DMS153 treated with DMSO at 0.1 percent for 48 hours (cell line): ENCODE measurements around the gene ZNF195.
A peak's percentile ranks its signal among the peaks of the same experiment; 100 is the strongest.
"Not testable (repeated sequence)": the region's sequence is repeated elsewhere in the genome, so short reads cannot be mapped to it uniquely, and the experiment has no call there.

Experiments used
- DNase-seq: peaks from one replicate; lab custom pipeline; 2025; ENCODE audit not compliant: unreplicated experiment; lab: John Stamatoyannopoulos, UW

ZNF195 gene

GRCh38 chr11:3356858-3357257 lies 22.1 kb downstream of the ZNF195 start:
- DNase-seq = no peak

GRCh38 chr11:3353066-3353465 lies 25.9 kb downstream of the ZNF195 start:
- no peak for DNase-seq

GRCh38 chr11:3347127-3347526 lies 31.8 kb downstream of the ZNF195 start:
- no peak for DNase-seq

- DNase-seq = no peak
These were observed 32.4 kb downstream of the ZNF195 start for GRCh38 chr11:3346587-3346986.

- no peak for DNase-seq
These were observed 33.2 kb downstream of the ZNF195 start for GRCh38 chr11:3345736-3346135.

GRCh38 chr11:3344327-3345174 lies 34.4 kb downstream of the ZNF195 start:
- no peak for DNase-seq

- no peak for DNase-seq
These were observed 36.2 kb downstream of the ZNF195 start for GRCh38 chr11:3342709-3343108.

- DNase-seq = peak; percentile 2
These were observed 37.6 kb downstream of the ZNF195 start for GRCh38 chr11:3341298-3341697.

- no peak for DNase-seq
These were observed 38.9 kb downstream of the ZNF195 start for GRCh38 chr11:3340025-3340424.

- DNase-seq = no peak
These were observed 39.7 kb downstream of the ZNF195 start for GRCh38 chr11:3339340-3339624.

- DNase-seq = no peak
These were observed 40.2 kb downstream of the ZNF195 start for GRCh38 chr11:3338569-3339339.

GRCh38 chr11:3336420-3336819 lies 42.5 kb downstream of the ZNF195 start:
- DNase-seq = not testable (repeated sequence)

- not testable (repeated sequence) for DNase-seq
These were observed 45.8 kb downstream of the ZNF195 start for GRCh38 chr11:3333157-3333556.

- not testable (repeated sequence) for DNase-seq
These were observed 47.9 kb downstream of the ZNF195 start for GRCh38 chr11:3331078-3331477.

- not testable (repeated sequence) for DNase-seq
These were observed 48.9 kb downstream of the ZNF195 start for GRCh38 chr11:3330064-3330463.

GRCh38 chr11:3328503-3328902 lies 50.4 kb downstream of the ZNF195 start:
- DNase-seq = not testable (repeated sequence)

- DNase-seq = not testable (repeated sequence)
These were observed 52.5 kb downstream of the ZNF195 start for GRCh38 chr11:3326450-3326849.

GRCh38 chr11:3324724-3325123 lies 54.2 kb downstream of the ZNF195 start:
- DNase-seq = not testable (repeated sequence)
